Measurements from ENCODE around the gene TLE2.

Gene TLE2

GRCh38 chr19:2950286-2951124, 78.6 kb downstream of the TLE2 start:
- DNase-seq (ENCODE audit: low spot score), result peak; percentile 100

- DNase-seq (ENCODE audit: low spot score), result no peak
Measured at GRCh38 chr19:2949939-2950285, 79.2 kb downstream of the TLE2 start.

Data from CD4-positive, alpha-beta T cell treated with Interleukin-2 at 100 ng/mL for 4 hours (primary cell).